SKM-1 treated with dmso at 0.1 percent for 144 hours (cell line): ENCODE data around the gene RPL29.

Experiments
- DNase-seq: peaks from one replicate; lab custom pipeline; 2025; ENCODE audit not compliant: unreplicated experiment; lab: John Stamatoyannopoulos, UW

RPL29 gene

DNA sequence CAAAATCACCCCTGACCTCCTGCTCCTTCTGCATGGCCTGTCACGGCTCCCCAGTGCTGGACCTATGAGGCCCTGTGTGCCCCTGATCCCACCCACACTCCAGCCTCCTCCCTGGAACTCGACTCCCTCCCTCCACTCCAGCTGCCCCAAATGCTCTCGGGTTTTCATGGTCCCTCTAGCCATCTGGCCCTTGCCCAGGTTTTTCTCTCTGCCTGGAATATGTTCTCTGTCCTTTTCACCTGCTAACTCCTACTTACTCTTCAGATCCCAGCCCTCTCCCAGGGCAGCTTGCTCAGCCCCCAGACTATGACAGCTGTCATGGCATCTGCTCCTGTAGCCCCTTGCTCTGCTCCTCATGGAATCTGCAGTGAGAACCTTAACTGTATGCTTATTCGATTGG, 30.3 kb upstream of the RPL29 start:
- DNase-seq = no peak

DNA sequence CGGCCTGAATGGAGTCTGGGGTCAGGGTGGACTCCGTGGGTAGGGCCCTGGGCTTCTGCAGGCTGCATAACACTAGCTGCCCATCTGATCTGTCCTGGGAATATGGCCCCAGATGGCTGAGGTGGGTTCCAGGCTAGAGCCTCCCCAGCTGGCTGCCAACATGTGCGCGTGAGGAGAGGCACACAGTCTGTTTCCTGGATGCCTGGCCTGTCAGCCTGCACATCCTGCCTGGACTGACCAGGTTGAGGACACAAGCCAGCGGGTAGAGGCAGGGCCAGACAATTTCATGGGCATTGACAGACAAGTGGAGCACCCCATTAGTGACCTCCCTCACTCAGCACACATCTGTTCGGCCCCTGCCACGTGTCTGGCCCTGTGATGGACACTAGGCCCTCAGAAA, 29.8 kb upstream of the RPL29 start:
- no peak for DNase-seq

DNA sequence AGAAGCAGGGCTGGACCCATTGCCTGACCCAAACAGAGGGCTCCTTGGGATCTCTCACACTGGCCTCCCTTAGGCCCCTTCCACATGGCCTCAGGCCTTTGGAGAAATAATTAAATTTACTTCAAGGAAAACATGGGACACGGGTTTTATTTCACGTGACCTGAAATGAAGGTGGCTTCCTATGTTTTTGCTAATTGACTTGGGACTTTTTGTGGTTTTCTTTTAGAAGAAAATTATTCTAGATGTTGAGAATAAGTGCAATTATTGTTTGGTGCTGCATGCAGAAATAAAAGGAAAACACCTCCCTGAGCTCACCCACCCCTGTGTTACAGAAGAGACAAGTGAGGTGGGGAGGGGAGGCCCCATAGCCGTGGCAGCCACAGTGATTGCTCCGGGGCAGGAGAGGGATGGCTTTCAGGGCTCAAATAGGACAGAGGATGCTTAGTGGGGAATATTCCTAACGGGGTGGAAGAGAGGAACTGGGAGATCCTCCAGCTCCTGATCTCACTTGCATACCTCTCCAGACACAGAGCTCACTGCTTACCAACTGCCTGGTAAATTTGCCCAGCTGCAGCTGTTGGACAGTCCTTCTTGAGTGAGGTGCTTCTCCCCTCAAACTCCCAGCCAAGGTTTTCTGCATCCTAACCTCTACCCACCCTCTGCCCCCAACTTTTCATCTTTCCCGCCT, 29.2 kb upstream of the RPL29 start:
- no peak for DNase-seq

DNA sequence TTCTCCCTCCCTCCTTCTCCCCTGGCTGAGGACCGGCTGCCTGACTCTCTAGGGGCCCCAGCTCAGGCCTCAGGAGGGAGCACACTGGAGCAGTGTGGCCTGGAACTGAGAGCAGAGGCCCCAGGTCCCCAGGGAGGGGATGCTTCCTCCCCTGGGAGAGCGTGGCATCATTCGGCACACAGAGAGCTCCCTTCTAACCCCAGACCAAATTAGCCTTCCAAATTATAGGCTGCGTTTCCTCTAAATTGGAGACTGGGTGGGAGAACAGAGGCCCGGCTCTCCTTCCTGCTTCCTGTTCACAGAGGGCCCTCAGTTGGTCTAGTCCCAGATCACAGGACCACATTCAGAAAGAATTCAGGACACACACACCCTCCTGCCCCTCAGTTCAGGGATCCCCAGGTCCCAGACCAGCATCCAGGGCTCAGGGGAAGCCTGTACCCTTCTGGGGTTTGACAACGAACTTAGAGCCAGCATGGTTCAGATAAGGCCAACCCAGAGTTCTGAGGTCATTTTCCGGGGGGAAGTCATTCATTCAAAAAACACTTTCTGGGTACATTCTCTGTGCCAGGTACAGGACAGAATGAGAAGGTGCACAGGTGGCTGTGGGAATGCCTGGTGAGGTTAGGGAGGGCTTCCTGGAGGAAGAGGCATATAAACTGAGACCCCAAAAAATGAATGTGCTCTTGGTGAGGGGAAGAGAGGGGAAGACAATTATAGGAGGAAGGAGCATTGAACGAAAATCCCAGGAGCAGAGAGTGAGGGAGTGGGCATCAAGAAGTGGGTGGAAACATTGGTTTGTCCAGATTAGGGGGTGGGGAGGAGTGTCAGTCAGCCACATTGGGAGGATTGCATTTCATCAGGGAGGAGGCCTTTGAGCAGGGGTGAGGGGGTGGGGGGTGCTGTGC, 28.4 kb upstream of the RPL29 start:
- DNase-seq = peak; percentile 40

DNA sequence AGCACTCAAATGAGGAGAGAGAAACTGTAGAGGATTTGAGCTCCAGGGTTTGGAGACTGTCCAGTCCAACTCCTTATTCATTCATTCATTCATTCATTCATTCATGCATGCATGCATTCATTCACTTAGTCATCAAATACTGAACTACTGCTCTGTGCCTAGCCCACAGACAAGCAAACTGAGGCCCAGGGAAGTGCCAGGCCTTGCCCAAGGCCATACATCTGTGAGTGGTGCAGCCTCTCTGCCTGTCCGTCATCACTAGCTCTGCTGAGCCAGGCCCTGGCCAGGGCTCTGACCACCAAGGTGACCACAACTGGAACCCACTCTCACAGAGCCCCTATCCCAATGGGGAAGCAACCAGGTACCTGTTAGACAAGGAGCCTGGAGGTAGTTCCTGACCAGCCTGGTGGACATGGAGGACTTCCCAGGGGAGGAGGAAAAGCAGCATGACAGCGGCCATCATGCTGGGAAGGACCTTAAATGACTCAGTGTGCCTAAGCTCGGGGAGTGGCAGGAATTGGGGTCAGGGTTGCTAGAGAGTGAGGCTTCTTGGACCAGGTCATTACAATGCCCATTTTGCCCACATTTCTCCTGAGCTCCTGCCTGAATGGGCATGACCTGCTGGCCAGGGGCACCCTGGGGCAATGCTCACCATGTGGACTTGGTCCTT, 27.5 kb upstream of the RPL29 start:
- no peak for DNase-seq

DNA sequence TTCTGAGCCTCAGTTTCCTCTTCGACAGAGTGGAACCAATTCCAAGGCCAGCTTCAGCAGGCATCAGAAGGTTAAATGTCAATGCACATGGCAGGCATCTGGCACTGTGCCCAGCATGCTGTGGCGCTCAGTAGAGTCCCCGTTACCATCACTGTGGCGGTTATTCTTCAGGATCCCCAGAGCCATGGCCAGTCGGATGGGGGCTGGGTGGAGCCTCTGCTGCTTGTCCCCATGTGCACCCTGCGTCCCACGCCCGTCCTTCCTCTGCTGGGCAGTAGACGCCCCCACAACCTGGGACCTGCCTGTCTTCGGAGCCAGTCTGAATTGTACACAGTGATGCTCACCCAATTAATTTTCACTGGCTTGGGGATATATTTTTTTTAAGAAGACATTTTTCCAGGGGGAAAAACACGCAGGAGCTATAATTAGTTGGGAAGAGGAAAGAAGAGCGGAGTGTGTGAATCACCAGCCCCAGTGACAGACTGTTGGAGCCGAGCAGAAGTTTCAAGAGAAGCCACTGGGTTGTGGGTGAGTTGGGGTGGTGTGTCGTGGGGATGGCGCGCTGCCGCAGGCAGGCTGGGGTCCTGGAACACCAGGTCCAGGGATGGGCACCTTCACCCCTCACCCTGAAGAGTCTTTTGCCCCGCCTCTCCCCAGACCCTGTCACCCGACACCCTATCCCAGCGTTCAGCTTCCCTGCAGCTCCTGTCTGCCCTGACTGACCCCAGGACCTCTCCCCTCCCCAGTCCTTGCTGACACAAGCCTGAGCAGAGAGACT, 26.8 kb upstream of the RPL29 start:
- no peak for DNase-seq

DNA sequence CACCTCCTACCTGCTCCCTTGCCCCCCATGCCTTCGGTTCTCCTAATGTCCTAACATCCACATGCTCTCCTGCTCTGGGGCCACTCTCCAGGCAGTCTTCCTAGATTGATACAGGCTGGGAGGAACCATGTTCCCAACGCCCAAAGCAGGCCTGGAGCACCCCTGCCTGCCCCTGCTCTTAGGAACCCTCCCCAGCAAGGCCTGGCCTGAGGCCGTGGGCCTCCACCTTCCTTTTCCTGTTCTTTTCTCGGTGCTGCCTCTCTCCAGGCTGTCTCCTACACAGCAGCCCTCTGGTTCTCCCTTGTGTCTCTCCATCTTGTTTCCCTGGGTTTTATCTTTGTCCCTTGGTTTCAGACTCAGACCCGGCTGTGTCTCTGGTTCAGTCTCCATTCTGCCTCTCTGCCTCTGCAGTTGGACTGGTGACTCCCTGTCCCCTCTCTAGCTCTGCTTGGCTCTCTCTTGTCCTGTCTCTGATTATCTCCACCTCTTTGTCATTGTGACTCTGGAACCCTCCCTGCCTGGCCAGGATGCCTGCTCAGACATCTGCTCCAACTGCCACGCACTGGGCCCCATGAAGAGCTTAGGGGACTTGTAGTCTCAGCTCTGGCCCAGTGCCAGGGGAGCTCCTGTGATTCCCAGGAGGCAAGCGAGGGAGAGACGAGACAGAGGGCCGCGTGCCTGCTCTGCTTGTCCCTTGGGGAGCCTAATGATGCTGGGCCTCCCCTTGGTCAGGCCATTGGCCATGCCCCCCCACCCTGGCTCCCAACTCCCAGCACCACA, 26.0 kb upstream of the RPL29 start:
- DNase-seq = no peak

DNA sequence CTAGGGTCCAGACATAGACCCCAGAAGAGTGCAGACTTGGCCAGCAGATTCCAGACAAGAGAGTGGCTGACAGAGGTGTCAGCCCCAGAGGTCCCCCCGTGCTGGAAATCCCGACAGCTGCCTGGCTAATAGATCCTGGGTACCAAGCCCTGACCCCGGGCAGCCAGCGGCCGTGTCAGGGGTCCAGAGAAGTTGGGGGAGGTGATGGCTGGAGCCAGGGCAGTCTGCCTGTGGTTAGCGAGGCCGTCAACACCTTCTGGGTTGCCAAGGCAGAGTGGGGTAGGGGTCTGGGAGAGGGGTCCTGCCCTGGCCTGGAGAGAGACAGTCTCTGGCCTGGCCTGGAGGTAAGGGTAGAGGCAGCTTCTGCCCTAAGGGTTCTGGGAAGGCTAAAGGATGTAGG, 25.1 kb upstream of the RPL29 start:
- DNase-seq = no peak

DNA sequence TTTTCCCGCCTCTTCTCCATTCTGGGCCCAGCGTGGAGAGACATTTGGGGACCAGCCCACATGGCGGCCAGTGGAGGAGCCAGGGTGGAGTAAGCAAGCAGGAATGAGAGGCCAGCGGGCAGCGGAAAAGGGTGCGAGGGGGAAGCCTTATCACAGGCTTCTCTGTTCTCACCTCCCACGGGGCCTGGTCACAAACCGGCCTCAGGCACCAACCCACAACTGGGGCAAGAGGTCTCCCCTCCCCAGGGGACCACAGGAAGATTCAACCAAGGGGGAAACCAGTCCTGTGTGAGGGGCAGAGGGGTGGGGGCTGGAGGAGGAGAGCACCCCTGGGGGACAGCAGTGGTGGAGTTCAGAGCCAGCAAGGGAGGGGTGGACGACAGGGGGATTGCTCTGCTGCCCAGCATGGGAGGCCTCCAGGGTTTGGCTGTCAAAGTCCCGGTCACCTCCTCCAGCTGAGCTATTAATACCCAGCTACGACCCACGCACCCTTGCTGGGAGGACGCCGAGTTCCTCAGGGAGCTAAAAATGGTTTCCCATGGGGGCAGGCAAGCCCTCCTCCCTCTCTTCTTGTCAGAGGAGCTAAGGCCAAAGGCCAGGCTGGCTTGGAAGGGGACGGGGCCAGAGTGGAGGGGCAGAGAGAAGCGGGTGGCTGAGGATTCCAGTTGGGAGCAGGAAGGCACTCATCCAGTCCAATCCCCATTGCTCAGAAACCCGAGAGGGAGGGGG, 23.8 kb upstream of the RPL29 start:
- no peak for DNase-seq

DNA sequence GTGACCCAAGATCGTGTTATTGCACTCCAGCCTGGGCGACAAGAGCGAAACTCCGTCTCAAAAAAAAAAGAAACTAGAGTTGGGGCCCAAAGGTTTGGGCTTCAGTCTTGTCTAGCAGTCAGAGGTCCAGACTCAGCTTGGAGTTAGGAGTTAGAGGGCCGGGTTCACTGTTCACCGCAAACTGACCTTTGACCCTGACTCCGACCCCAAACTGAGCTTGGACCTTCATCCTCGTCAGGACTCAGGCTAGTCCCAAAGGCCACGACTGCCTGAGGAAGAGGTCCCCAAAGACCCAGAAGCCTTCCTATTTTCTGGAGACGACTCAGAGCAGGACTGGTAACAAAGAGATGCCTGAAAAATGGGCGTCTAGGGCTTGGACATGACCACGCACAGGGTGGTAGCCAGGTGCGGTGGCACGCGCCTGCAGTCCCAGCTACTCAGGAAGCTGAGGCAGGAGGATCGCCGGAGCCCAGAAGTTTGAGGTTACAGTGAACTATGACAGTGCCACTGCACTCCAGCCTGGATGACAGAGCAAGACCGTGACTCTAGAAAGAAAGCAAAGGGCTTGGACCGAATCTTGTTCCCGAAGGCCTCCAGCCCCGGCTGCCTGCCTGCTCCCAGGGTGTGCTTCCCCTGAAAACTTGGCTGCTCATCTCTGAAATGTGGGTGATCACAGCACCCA, 22.8 kb upstream of the RPL29 start:
- no peak for DNase-seq

DNA sequence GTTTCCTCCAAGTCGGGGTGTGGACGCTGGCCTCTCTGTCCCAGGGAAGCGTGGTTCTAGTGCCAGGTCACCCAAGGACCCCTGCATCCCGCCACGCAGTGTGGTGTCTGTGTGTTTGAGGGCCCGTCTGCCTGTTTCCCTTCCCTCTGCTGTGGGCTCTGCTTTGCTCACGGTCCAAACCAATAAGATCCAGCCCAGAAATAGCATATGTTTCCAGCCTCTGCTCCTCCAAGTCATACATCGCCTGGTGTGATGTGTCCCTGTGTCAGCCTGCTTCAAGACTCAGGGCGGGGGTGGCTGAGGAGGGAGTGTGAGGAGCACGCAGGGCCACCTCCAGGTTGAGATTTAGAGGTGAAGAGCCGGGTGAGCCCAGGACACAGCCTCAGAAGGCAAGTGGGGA, 21.9 kb upstream of the RPL29 start:
- DNase-seq = no peak

DNA sequence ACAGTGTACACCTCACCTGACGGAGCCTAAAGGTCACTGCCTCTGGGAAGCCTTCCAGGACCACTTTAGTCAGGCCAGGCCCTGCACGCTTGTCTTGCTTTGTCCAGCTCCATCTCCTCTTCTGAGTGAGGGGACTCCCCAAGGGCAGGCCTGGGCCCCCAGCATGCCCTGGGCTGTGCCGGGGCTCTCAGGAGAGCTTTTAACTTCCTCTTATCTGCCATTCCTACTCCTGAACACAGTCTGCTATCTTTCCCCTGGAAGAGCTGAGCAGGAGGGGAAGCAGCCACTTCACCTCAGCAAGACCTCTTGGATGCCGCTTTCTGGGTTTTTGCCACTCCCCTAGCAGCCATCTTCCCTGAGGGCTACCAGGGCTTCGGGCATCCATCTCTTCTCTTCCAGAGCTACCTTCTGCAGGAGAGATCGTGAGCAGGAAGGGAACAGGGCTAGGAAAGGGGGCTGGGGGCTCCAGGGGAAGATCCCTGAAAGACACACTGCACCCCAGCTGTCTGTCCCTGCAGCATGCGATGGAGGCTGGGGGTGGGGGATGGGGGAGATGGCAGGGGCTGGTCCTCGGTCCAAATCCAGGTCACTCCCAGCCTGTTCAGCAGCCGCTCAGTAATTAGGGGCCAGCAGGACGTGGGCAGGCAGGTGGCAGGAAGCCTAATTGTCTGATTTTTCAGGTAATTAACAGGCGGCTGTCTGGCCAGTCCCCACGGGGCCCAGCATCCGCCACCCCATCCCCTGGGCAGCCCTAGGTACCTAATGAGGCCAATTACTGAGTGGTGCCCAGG, 19.9 kb upstream of the RPL29 start:
- DNase-seq = no peak

DNA sequence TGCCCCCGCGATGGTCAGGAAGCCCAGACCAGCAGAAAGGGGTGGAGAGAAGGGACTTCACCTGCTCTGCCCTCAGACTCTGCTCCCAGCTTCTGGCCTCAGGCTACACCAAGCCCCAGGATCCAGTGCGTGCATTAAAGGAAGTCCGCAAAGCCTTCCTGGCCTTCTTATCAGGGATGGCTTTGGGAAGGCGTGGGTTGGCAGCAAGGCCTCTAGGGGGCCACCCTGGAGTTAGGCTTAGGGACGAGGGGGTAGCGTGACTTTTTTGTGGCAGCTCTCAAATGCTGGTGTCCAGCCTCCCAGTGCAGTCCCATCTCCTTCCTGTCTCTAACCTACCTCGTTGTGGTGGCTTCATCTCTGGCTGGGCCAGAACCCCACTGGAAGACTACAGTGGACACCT, 18.9 kb upstream of the RPL29 start:
- no peak for DNase-seq

DNA sequence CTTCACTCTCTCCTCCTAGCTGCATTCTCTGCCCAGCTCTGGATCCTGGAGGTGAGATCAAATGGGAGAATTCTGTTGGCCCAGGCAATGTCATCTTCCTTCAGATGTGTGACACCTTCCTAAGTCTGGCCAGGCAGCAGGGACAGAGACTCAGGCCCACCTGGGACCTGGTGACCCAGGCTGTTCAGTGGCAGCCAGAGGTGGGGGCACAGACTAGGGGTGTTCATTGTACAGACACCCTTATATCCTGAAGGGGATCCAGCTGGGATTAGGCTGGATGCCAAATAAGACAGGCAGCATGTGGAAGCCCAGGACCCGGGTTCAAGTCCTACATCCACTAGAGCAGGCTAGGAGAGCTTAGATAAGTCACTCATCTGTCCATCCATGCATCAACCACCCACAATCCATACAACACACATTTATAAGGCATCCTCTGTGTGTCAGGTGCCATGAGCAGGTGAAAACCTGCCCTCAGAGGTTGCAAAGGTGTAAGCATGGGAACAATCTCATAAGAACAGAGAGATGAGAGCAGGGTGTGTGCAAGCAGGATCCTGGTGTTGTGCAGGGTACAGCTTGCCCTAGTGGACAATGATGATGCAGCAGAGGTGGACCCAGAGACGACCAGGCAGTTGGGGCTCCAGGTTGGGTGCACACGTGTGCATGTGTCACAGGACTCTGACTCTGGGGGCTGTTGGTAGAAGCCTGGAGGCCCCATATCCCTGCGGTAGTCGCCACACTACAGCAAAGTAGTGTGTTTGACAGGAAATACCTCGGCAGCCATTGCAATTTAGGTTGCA, 18.3 kb upstream of the RPL29 start:
- DNase-seq = no peak

DNA sequence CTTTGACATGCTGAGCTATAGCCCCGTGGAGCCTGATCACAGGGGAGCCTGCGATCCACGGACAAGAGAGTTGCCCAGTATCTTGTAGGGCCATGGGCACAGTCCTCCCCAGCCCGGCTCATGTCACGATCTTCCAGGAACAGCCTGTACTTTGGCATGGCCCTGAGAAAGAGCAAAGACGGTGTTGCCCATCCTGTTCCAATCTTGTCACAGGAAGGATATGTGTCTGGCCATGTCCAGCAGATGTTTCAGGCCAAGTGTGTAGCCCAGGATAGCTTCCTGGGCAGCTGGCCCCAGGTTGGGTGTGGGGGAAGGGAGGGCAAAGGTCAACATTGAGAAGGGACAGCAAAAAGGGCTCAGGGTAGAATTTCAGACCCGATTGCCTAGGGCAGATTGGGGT, 17.0 kb upstream of the RPL29 start:
- DNase-seq = no peak

DNA sequence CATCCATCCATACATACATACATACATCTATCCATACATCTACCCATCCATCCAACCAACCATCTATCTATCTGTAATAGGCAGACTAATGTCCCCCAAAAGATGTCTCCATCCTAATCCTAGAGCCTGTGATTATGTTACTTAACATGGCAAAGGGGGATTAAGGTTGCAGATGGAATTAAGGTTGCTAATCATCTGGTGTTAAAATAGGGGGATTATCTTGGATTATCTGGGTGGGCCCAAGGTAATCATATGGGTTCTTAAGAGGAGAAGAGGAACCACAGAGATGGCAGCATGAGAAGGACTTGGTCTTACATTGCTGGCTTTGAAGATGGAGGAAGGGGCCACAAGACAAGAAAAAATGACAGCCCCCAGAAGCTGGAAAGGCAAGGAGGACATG, 14.7 kb upstream of the RPL29 start:
- DNase-seq = no peak

DNA sequence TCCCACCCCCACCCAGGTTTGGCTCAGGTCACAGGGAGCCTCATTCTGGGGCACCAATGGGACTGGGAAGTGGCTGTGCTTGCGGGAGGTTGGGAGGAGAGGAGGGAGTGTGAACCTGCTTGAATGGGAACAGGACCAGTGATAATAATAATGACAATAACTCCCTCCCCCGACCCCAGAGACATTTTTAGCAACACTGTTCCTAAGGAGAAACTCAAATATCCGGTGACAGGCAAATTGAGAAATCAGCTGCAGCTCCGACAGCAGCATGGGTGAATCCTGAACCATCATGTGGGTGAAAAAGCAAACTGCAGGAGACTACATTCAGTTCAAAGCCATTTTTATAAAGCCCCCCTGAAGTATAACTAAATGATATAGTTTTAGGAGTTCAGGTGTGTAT, 11.6 kb upstream of the RPL29 start:
- DNase-seq = no peak

DNA sequence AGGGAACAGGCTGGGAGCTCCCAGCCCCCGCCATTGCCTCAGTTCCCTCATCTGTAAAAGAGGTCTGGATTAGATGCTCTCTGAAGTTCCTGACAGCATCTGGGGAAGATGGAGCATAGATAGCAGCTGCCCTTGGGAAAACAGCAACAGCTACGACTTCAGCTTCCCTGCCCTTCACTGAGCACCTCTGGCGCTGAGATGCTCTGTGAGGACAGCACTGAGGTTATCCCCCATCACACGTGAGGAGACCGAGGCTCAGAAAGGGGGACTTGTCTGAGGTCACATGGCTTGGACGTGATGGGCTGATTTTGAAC, 11.1 kb upstream of the RPL29 start:
- no peak for DNase-seq
